ENCODE results near the gene TRAPPC2L. TPM values are rescaled to one million over a fixed set of nuclear protein-coding genes. Genes with fewer than 3 reads are reported as not detected.

The TRAPPC2L gene
- total and polyA plus RNA-seq, 10 of the 15 experiments (the other 5 are each of a cell fraction or from before 2014, with no cell fraction given): 56.3 to 363 (median 118) TPM

GRCh38 chr16:88842308-88842756 is 14.6 kb upstream of the TRAPPC2L start (continued):
- TF ChIP-seq NRF1 (conservative IDR thresholded peaks at IDR 0.05; ENCODE audit: low read depth, low read length) (no peak), CHD4 (IDR thresholded peaks at IDR 0.05) (no peak), ZBTB4 (CRISPR knock-in tag; IDR thresholded peaks at IDR 0.05) (no peak), IRF4 (IDR thresholded peaks at IDR 0.05; ENCODE audit: low read depth, low read length) (no peak), POLR2AphosphoS5 (IDR thresholded peaks at IDR 0.05; ENCODE audit: low read length) (no peak)

GRCh38 chr16:88842806-88843205 is 14.1 kb upstream of the TRAPPC2L start:
- Histone ChIP-seq H3K27ac (ENCODE audit: control insufficient read depth, insufficient read depth) (no peak overlapping the region), H3K4me1 (ENCODE audit: control insufficient read depth, insufficient read depth, low read length) (no peaks in the 10 kb centered on the region), H2AFZ (ENCODE audit: control insufficient read depth, low read depth, low read length) (no peak overlapping the region), H3K9ac (ENCODE audit: control insufficient read depth, insufficient read depth, low read length) (no peak overlapping the region), H3K4me3 (no peak overlapping the region), H3K4me2 (ENCODE audit: control insufficient read depth, insufficient read depth) (no peak overlapping the region), H4K20me1 (ENCODE audit: control insufficient read depth, insufficient read depth) (no peaks in the 10 kb centered on the region), H3K36me3 (ENCODE audit: control insufficient read depth in 2 of 2, insufficient read depth in 2 of 2, low read length in 1 of 2) (no peaks in the 10 kb centered on the region; a peak in 1 of 4 replicates), H3K79me2 (ENCODE audit: control insufficient read depth, insufficient read depth, low read length) (no peaks in the 10 kb centered on the region), H3K9me3 (replicated peaks; ENCODE audit: control insufficient read depth, insufficient read depth, low read length) (no peaks in the 10 kb centered on the region), H3K27me3 (replicated peaks in 1 of 2; ENCODE audit: control insufficient read depth in 2 of 2, insufficient read depth in 2 of 2, low read length in 1 of 2) (no peaks in the 10 kb centered on the region)
- FAIRE-seq: no peak
- no TSS peak for BruUV-seq (replicated peaks)
- RAD21 ChIA-PET (ENCODE audit: unreplicated experiment): no interaction called here
- SMC1A ChIA-PET (ENCODE audit: uncharacterized antibody, unreplicated experiment): no interaction called here
- intact Hi-C loops (cut with micrococcal nuclease; ENCODE audit: unreplicated experiment): no loop called here
- in situ Hi-C loops (cut with MboI): no loop called here
- ATAC-seq: no peak
- CTCF ChIA-PET: no interaction called here
- WGBS (ENCODE audit: insufficient coverage, insufficient replicate concordance, low lambda C conversion rate, missing lambda C conversion rate): 95% methylated on average over 25 of the region's 25 CpGs
- TF ChIP-seq CHD2 (IDR thresholded peaks at IDR 0.05; ENCODE audit: borderline replicate concordance, low read depth, low read length): no peak
- no peak for TF ChIP-seq ZBTB11 (CRISPR knock-in tag; IDR thresholded peaks at IDR 0.05)
- TF ChIP-seq LARP7 (IDR thresholded peaks at IDR 0.05): no peak
- no peak for TF ChIP-seq MEF2B (IDR thresholded peaks at IDR 0.05; ENCODE audit: partially characterized antibody, poor library complexity, severe bottlenecking)
- TF ChIP-seq PBX3 (IDR thresholded peaks at IDR 0.05; ENCODE audit: insufficient replicate concordance, low read depth, low read length): no peak
- TF ChIP-seq ZBTB33 (IDR thresholded peaks at IDR 0.05): no peak
- no peak for DNase-seq (ENCODE audit: low read depth, low spot score)
- POLR2A ChIA-PET: interaction anchor here (0.6 kb wide), 1 partner anchor 11 kb away, joined by 7 read pairs; no protein-coding TSS in a partner anchor

All from GM12878 (cell line).